GM12891 (cell line): ENCODE data around the gene ZNF823.
"Not testable (repeated sequence)": the region's sequence is repeated elsewhere in the genome, so short reads cannot be mapped to it uniquely, and the experiment has no call there.

Source experiments
- DNase-seq: peaks from one replicate; pipeline ENCODE4 v3.0.0; 2011; ENCODE audit warnings: low spot score; ENCODE audit not compliant: insufficient read length
- FAIRE-seq: peaks from 2 replicates; lab custom pipeline; 2011; peaks lifted over from hg19 to GRCh38; lab: Jason Lieb, UNC
- PAX5 ChIP-seq: IDR thresholded peaks from 2 replicates; pipeline ENCODE4 v1.6.1; 2011; ENCODE audit warnings: low read length, moderate library complexity, mild to moderate bottlenecking; ENCODE audit not compliant: insufficient read depth, severe bottlenecking
- POLR2A ChIP-seq: IDR thresholded peaks from 2 replicates; pipeline ENCODE4 v1.6.1; 2011; ENCODE audit warnings: low read depth, low read length, control low read depth
- POLR2AphosphoS5 ChIP-seq: IDR thresholded peaks from 2 replicates; pipeline ENCODE4 v1.6.1; 2011; ENCODE audit warnings: low read depth, low read length, control low read depth
- POU2F2 ChIP-seq: IDR thresholded peaks from 2 replicates; pipeline ENCODE4 v1.6.1; 2011; ENCODE audit warnings: low read depth, mild to moderate bottlenecking, control low read depth, low read length, moderate library complexity
- SPI1 ChIP-seq: IDR thresholded peaks from 2 replicates; pipeline ENCODE4 v1.6.1; 2011; ENCODE audit warnings: low read depth, low read length, control low read depth
- TAF1 ChIP-seq: IDR thresholded peaks from 2 replicates; pipeline ENCODE4 v1.6.1; 2011; ENCODE audit warnings: low read depth, low read length, control low read depth

Gene ZNF823

GRCh38 chr19:11684987-11685675 lies 53.6 kb downstream of the ZNF823 start:
- TF ChIP-seq POU2F2 (no peak), SPI1 (no peak), TAF1 (no peak), POLR2AphosphoS5 (no peak), POLR2A (no peak), PAX5 (no peak)
- no peak for DNase-seq
- no peak for FAIRE-seq

GRCh38 chr19:11680689-11681302 lies 58.0 kb downstream of the ZNF823 start:
- no peak for DNase-seq
- no peak for FAIRE-seq
- no peak for TF ChIP-seq TAF1
- TF ChIP-seq PAX5, result no peak
- no peak for TF ChIP-seq SPI1
- no peak for TF ChIP-seq POLR2AphosphoS5

DNA sequence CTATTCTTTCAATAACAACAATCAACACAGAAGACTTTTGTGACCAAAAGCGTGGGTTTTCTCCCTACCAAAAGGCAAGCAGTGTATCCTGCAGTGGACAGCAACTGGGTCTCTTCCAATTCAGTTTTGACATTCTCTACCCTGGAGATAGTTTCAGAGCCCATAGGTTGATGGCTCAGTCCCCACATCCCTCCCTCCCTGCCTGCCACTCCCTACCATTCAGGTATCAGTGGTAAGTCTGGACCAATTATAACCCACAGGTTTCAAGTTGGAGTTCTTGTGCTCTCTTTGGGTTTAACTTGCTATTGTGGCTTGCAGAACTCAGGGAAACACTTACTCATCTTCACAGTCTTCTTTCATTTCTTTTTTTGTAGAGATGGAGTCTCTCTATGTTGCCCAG lies 60.2 kb downstream of the ZNF823 start:
- TF ChIP-seq SPI1, result no peak
- TF ChIP-seq POLR2A, result no peak
- TF ChIP-seq PAX5, result no peak
- no peak for TF ChIP-seq POLR2AphosphoS5
- TF ChIP-seq TAF1, result no peak
- no peak for FAIRE-seq
- DNase-seq, result no peak

DNA sequence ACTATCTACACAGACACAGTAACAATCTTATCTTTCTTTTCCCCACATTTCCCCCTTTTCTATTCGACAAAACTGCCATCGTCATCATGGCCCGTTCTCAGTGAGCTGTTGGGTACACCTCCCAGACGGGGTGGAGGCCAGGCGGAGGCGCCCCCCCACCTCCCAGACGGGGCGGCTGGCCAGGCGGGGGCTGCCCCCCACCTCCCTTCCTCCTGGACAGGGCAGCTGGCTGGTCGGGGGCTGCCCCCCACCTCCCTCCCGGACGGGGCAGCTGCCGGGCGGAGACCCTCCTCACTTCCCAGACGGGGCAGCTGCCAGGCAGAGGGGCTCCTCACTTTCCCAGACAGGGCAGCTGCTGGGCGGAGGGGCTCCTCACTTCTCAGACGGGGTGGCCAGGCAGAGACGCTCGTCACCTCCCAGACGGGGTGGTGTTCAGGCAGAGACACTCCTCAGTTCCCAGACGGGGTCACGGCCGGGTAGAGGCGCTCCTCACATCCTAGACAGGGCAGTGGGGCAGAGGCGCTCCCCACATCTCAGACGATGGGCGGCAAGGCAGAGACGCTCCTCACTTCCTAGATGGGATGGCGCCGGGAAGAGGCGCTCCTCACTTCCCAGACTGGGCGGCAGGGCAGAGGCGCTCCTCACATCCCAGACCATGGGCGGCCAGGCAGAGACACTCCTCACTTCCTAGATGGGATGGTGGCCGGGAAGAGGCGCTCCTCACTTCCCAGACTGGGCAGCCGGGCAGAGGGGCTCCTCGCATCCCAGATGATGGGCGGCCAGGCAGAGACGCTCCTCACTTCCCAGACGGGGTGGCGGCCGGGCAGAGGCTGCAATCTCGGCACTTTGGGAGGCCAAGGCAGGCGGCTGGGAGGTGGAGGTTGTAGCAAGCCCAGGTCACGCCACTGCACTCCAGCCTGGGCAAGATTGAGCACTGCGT lies 61.8 kb downstream of the ZNF823 start:
- DNase-seq, FAIRE-seq: not testable (repeated sequence)

GRCh38 chr19:11675569-11675968 lies 63.2 kb downstream of the ZNF823 start:
- TF ChIP-seq SPI1 (no peak), TAF1 (no peak), POLR2AphosphoS5 (no peak), POU2F2 (no peak), PAX5 (no peak), POLR2A (no peak)
- no peak for FAIRE-seq

GRCh38 chr19:11674067-11674492 lies 64.7 kb downstream of the ZNF823 start:
- DNase-seq (no peak), FAIRE-seq (no peak)
- TF ChIP-seq PAX5, result no peak
- TF ChIP-seq POLR2A, result no peak
- TF ChIP-seq POLR2AphosphoS5, result no peak
- no peak for TF ChIP-seq SPI1
- no peak for TF ChIP-seq POU2F2
- no peak for TF ChIP-seq TAF1

More at GRCh38 chr19:11675569-11675968, 63.2 kb downstream of the ZNF823 start:
- DNase-seq, result no peak

GRCh38 chr19:11673608-11674041 lies 65.1 kb downstream of the ZNF823 start:
- TF ChIP-seq POLR2A, result no peak
- no peak for TF ChIP-seq TAF1
- DNase-seq, result no peak
- FAIRE-seq, result no peak
